Endothelial cell of umbilical vein (primary cell): Measurements from ENCODE around the gene RAB7A. TPM values are rescaled to one million over a fixed set of nuclear protein-coding genes. Genes with fewer than 3 reads are reported as not detected.

Experiments used
- BruUV-seq: library from RNA; stranded (reverse); fragments of 400-500 nt; replicated peaks from 2 replicates; lab custom pipeline; 2021; lab: Mats Ljungman, UMichigan
- CTCF ChIA-PET: fragments of 300-600, 350-600 bp; sonication (Branson Sonifier 250); formaldehyde crosslinking; loops from one replicate; lab custom pipeline; 2021; ENCODE audit warnings: antibody characterized with exemption, inconsistent platforms; lab: Charles Lee
- POLR2A ChIA-PET: fragments of 300-600, 350-600 bp; sonication (Branson Sonifier 250); formaldehyde crosslinking; loops from one replicate; lab custom pipeline; 2021; ENCODE audit warnings: antibody characterized with exemption, inconsistent platforms; lab: Charles Lee
- DNase-seq: peaks from one replicate; pipeline ENCODE4 v3.0.0-alpha.2; 2011; ENCODE audit warnings: low read depth, low spot score
- FAIRE-seq: peaks from 2 replicates; lab custom pipeline; 2011; peaks lifted over from hg19 to GRCh38; lab: Jason Lieb, UNC
- H2AFZ ChIP-seq: 2 replicates; pipeline ENCODE4 v1.6.0; 2012; ENCODE audit warnings: low read depth, low read length, control low read depth, inconsistent platforms
- H3K27ac ChIP-seq: 2 replicates; pipeline ENCODE4 v1.5.1; 2011; ENCODE audit warnings: low read depth, mild to moderate bottlenecking, control low read depth, low read length, moderate library complexity; ENCODE audit not compliant: insufficient read depth
- H3K27me3 ChIP-seq, 2 experiments: 2 replicates each; pipeline versions ENCODE4 v1.6.0 to v1.6.1; 2011; ENCODE audit warnings: low read length in 2 of 2, mixed read lengths in 1 of 2; ENCODE audit not compliant: control insufficient read depth in 2 of 2, insufficient read depth in 2 of 2
- H3K36me3 ChIP-seq, 2 experiments: 2 replicates in 1 of 2; 3 replicates in 1 of 2; pipeline ENCODE4 v1.5.1; 2011; ENCODE audit warnings: low read length in 2 of 2, mild to moderate bottlenecking in 1 of 2, moderate library complexity in 1 of 2; ENCODE audit not compliant: control insufficient read depth in 2 of 2, insufficient read depth in 2 of 2; ENCODE audit errors: extremely low read depth in 1 of 2
- H3K4me1 ChIP-seq: 3 replicates; pipeline ENCODE4 v1.5.1; 2011; ENCODE audit warnings: mild to moderate bottlenecking, low read length; ENCODE audit not compliant: control insufficient read depth, insufficient read depth; ENCODE audit errors: extremely low read depth
- H3K4me2 ChIP-seq: 2 replicates; pipeline ENCODE4 v1.6.1; 2011; ENCODE audit warnings: low read length, control low read depth, mixed read lengths; ENCODE audit not compliant: insufficient read depth
- H3K4me3 ChIP-seq, 3 experiments: fragments of 200-600 bp in 1 of 3; sonication (generic), shearing (Covaris generic) in 1 of 3; replicated peaks in 1 of 3; 2 replicates each; pipeline ENCODE4 v1.5.1; 2011 to 2016; ENCODE audit warnings: control low read depth in 3 of 3, low read length in 3 of 3, mild to moderate bottlenecking in 2 of 3, inconsistent platforms in 1 of 3, low read depth in 1 of 3, moderate library complexity in 1 of 3; ENCODE audit not compliant: insufficient read depth in 1 of 3
- H3K79me2 ChIP-seq: 2 replicates; pipeline ENCODE4 v1.6.0; 2012; ENCODE audit warnings: low read length, inconsistent platforms; ENCODE audit not compliant: control insufficient read depth, insufficient read depth
- H3K9ac ChIP-seq: replicated peaks from 2 replicates; pipeline ENCODE3; 2011; ENCODE audit warnings: low read length, control low read depth; ENCODE audit not compliant: insufficient read depth; ENCODE audit errors: extremely low read depth
- H3K9me1 ChIP-seq: replicated peaks from 3 replicates; pipeline ENCODE4 v1.6.0; 2011; ENCODE audit warnings: mild to moderate bottlenecking, low read length; ENCODE audit not compliant: control insufficient read depth, insufficient read depth; ENCODE audit errors: extremely low read depth
- H3K9me3 ChIP-seq: replicated peaks from 2 replicates; pipeline ENCODE4 v1.5.1; 2012; ENCODE audit warnings: low read length, inconsistent platforms; ENCODE audit not compliant: control insufficient read depth, insufficient read depth
- H4K20me1 ChIP-seq: replicated peaks from 2 replicates; pipeline ENCODE3; 2011; ENCODE audit warnings: mild to moderate bottlenecking, low read length; ENCODE audit not compliant: control insufficient read depth, insufficient read depth; ENCODE audit errors: extremely low read depth
- CTCF ChIP-seq, 2 donors: IDR thresholded peaks; 1 replicate in 1 of 2; 2 replicates in 1 of 2; pipeline ENCODE4 v1.5.1; 2011; ENCODE audit warnings: low read length in 2 of 2, mild to moderate bottlenecking in 2 of 2, moderate library complexity in 2 of 2, control low read depth in 1 of 2, inconsistent platforms in 1 of 2, low read depth in 1 of 2; ENCODE audit not compliant: insufficient read depth in 1 of 2; ENCODE audit errors: extremely low read depth in 1 of 2
- EZH2 ChIP-seq: IDR thresholded peaks from 2 replicates; pipeline ENCODE4 v1.6.1; 2012; ENCODE audit warnings: borderline replicate concordance, low read depth, mild to moderate bottlenecking, moderate library complexity, low read length, inconsistent platforms; ENCODE audit not compliant: severe bottlenecking
- FOS ChIP-seq: IDR thresholded peaks from 2 replicates; pipeline ENCODE4 v1.6.1; 2011; ENCODE audit warnings: mild to moderate bottlenecking, low read length, moderate library complexity, borderline replicate concordance; ENCODE audit not compliant: insufficient read depth
- GATA2 ChIP-seq: IDR thresholded peaks from 2 replicates; pipeline ENCODE4 v1.7.0; 2011; ENCODE audit warnings: low read depth, mild to moderate bottlenecking, moderate library complexity, mixed read lengths, low read length; ENCODE audit not compliant: insufficient read length, insufficient read depth
- JUN ChIP-seq: IDR thresholded peaks from 2 replicates; pipeline ENCODE4 v1.6.1; 2011; ENCODE audit warnings: borderline replicate concordance, low read depth; ENCODE audit not compliant: insufficient read length, insufficient read depth
- MAX ChIP-seq: IDR thresholded peaks from 2 replicates; pipeline ENCODE4 v1.6.1; 2011; ENCODE audit not compliant: insufficient read depth, insufficient read length
- MYC ChIP-seq: IDR thresholded peaks from one replicate; pipeline ENCODE4 v1.6.1; 2011; ENCODE audit warnings: mild to moderate bottlenecking, low read depth, low read length
- POLR2A ChIP-seq: IDR thresholded peaks from 2 replicates; pipeline ENCODE4 v1.6.1; 2012; ENCODE audit warnings: low read depth, mild to moderate bottlenecking, control low read depth, low read length
- POLR2AphosphoS5 ChIP-seq: IDR thresholded peaks from 2 replicates; pipeline ENCODE4 v1.6.1; 2012; ENCODE audit warnings: low read depth, mild to moderate bottlenecking, control low read depth, low read length, moderate library complexity; ENCODE audit not compliant: insufficient read depth
- dilution Hi-C: fragments of 300-500 bp; cut with MboI; formaldehyde crosslinking; loops from one replicate; pipeline ENCODE4 v1.15.0; 2019; ENCODE audit warnings: low sequenced_read_pairs; ENCODE audit not compliant: extremely low pct_ligation_motif_present
- intact Hi-C: fragments of 100-400 bp; cut with micrococcal nuclease; formaldehyde crosslinking; loops from one replicate; pipeline ENCODE4 v1.10.0; 2022
- polyA plus RNA-seq, 4 experiments: library from polyadenylated mRNA; depleted of rRNA in 3 of 4; stranded (reverse) in 3 of 4; unstranded in 1 of 4; fragments of >200 nt; gene quantifications; 2 replicates each; pipeline versions ENCODE4 v1.2.1 to v1.2.3, GENCODE V29; 2011 to 2012; ENCODE audit warnings: missing spikeins in 1 of 4
- total RNA-seq: library from RNA; stranded (reverse); gene quantifications from 2 replicates; pipeline ENCODE4 v1.2.3, GENCODE V29; 2021

The RAB7A gene
- total and polyA plus RNA-seq, 2 donors (not counting 3 experiments of a cell fraction or from before 2014, with no cell fraction given) = 243 to 262 TPM

- Histone ChIP-seq H3K4me1 (no peaks in the 10 kb centered on the region), H2AFZ (no peak overlapping the region), H3K27me3 (no peaks in the 10 kb centered on the region), H3K36me3 (peaks cover 2% of the 10 kb centered on the region in 2 experiments), H3K4me2 (no peak overlapping the region), H3K4me3 (no peak overlapping the region), H3K79me2 (peaks cover 97% of the 10 kb centered on the region), H3K27ac (no peak overlapping the region), H3K9me1 (no peaks in the 10 kb centered on the region), H4K20me1 (peaks cover 47% of the 10 kb centered on the region), H3K9ac (no peak overlapping the region), H3K9me3 (no peaks in the 10 kb centered on the region)
- intact Hi-C loops (no loop called here), dilution Hi-C loops (no loop called here)
- ChIA-PET CTCF (interaction anchor here (1.8 to 2.1 kb wide), 2 partner anchors 24 to 55 kb away, joined by 4 to 9 read pairs; no protein-coding TSS in a partner anchor), POLR2A (no interaction called here)
- TF ChIP-seq POLR2AphosphoS5 (no peak), GATA2 (no peak), POLR2A (no peak), EZH2 (no peak), JUN (no peak), MAX (no peak), FOS (no peak), MYC (no peak)
- DNase-seq = no peak
- no peak for FAIRE-seq
- no TSS peak for BruUV-seq
Measured at GRCh38 chr3:128735287-128735686, 9.3 kb downstream of the RAB7A start.

- no peak overlapping the region for H3K27ac ChIP-seq
- H3K36me3 ChIP-seq = peaks cover 0 to 2% of the 10 kb centered on the region in 2 experiments
- H3K4me1 ChIP-seq = no peaks in the 10 kb centered on the region
- H3K9ac ChIP-seq = no peak overlapping the region
- H3K4me3 ChIP-seq = no peak overlapping the region
- FAIRE-seq (no peak), DNase-seq (no peak)
- ChIA-PET POLR2A (no interaction called here), CTCF (interaction anchor here (1.8 to 2.1 kb wide), 2 partner anchors 23 to 55 kb away, joined by 4 to 9 read pairs; no protein-coding TSS in a partner anchor)
- BruUV-seq = no TSS peak
- H4K20me1 ChIP-seq = peaks cover 42% of the 10 kb centered on the region
- intact Hi-C loops (no loop called here), dilution Hi-C loops (no loop called here)
- TF ChIP-seq MAX = no peak
- TF ChIP-seq JUN = no peak
- TF ChIP-seq POLR2A = no peak
- no peak for TF ChIP-seq POLR2AphosphoS5
- TF ChIP-seq FOS = no peak
- no peak for TF ChIP-seq CTCF (IDR thresholded peaks at IDR 0.05; ENCODE audit: extremely low read depth in 1 of 2, insufficient read depth in 1 of 2, low read depth in 1 of 2, low read length in 2 of 2)
- TF ChIP-seq EZH2 = no peak
- no peak for TF ChIP-seq MYC
- H3K4me2 ChIP-seq = no peak overlapping the region
- peaks cover 96% of the 10 kb centered on the region for H3K79me2 ChIP-seq
- H3K9me3 ChIP-seq = no peaks in the 10 kb centered on the region
- no peaks in the 10 kb centered on the region for H3K9me1 ChIP-seq
- H2AFZ ChIP-seq = no peak overlapping the region
- H3K27me3 ChIP-seq = no peaks in the 10 kb centered on the region
Measured at GRCh38 chr3:128735884-128736283, 9.9 kb downstream of the RAB7A start.
